Pancreas (tissue), 10 donors: ENCODE data around the gene CLTA. TPM values are rescaled to one million over a fixed set of nuclear protein-coding genes. Genes with fewer than 3 reads are reported as not detected.
A peak's percentile ranks its signal among the peaks of the same experiment; 100 is the strongest.
"Not testable (repeated sequence)": the region's sequence is repeated elsewhere in the genome, so short reads cannot be mapped to it uniquely, and the experiment has no call there.

ENCODE experiments used
- ATAC-seq, 4 donors: fragments of 200-7000 bp; cut with Tn5 transposase; one replicate each; pipeline versions ENCODE4 v1.8.0 to v1.9.1; 2020; ENCODE audit warnings: mild to moderate bottlenecking in 4 of 4, moderate library complexity in 4 of 4
- DNase-seq, 6 donors: peaks; one replicate each; pipeline ENCODE4 v3.0.0-alpha.2; 2020
- FAIRE-seq: peaks from 2 replicates; lab custom pipeline; 2012; peaks lifted over from hg19 to GRCh38; lab: Jason Lieb, UNC
- H3K27ac ChIP-seq, 4 donors: fragments of 200-600 bp; sonication (generic); 1 replicate in 3 of 4; 2 replicates in 1 of 4; pipeline versions ENCODE4 v1.5.0 to v1.8.0; 2020
- H3K27me3 ChIP-seq, 4 donors: fragments of 200-600 bp; one replicate each; pipeline ENCODE4 v1.8.0; 2021
- H3K36me3 ChIP-seq, 3 donors: fragments of 200-600 bp; sonication (generic) in 1 of 3; one replicate each; pipeline versions ENCODE4 v1.5.0 to v1.8.0; 2020 to 2021
- H3K4me1 ChIP-seq, 3 donors: fragments of 200-600 bp; one replicate each; pipeline ENCODE4 v1.8.0; 2021
- H3K4me3 ChIP-seq, 4 donors: fragments of 200-600 bp; sonication (generic) in 2 of 4; one replicate each; pipeline versions ENCODE4 v1.5.0 to v1.8.0; 2020 to 2021
- H3K9me3 ChIP-seq, 4 donors: fragments of 200-600 bp; one replicate each; pipeline ENCODE4 v1.8.0; 2021
- CTCF ChIP-seq, 4 donors: fragments of 200-600 bp; sonication (generic) in 3 of 4; IDR thresholded peaks; one replicate each; pipeline versions ENCODE4 v1.5.0 to v1.8.0; 2021; ENCODE audit warnings: antibody characterized with exemption in 4 of 4
- WGBS, 2 donors: extraction: QIAGEN DNeasy Blood & Tissue Kit; methylation state at CpG; one replicate each; pipeline ENCODE4 v1.1.7; 2013; 5-methylcytosine and 5-hydroxymethylcytosine counted together
- intact Hi-C, 3 donors: fragments of 100-400 bp; cut with DNase I; formaldehyde crosslinking; loops; one replicate each; pipeline versions ENCODE4 v1.11.1 to v1.14.2; 2022
- polyA plus RNA-seq, 2 donors: library from polyadenylated mRNA; stranded (reverse); fragments of 200-250 nt; gene quantifications; one replicate each; pipeline ENCODE4 v1.2.3, GENCODE V29; 2013
- total RNA-seq, 6 donors: library from RNA; stranded (reverse); fragmentation: NEBNext Ultra II Directional in 4 of 6; extraction: Animal tissue kit (Norgen Biotek cat#: 25700) in 4 of 6; gene quantifications; one replicate each; pipeline versions ENCODE4 v1.2.1 to v1.2.4, GENCODE V29; 2021 to 2023
- donor health status: healthy with polysubstance abuse.
- donor health status: DM: no; HTN: no; CAD: no; lungs with moderate emphysema.
- donor health status: DM: no; HTN: no; CAD: no.
- donor health status: control.
- donor health status: control.
- donor health status: Bipolar disorder and iron deficiency.
- donor health status: DM: yes; HTN: yes; CAD: no.
- donor health status: DM: no; HTN: no; CAD: no.
- donor health status: DM: no; HTN: no; CAD: no.
- donor health status: DM: yes; HTN: yes; CAD: no.

CLTA gene
- total and polyA plus RNA-seq, 8 donors, result 49.2 to 102 (median 77.7) TPM

GRCh38 chr9:36245906-36246305 is 55.2 kb downstream of the CLTA start:
- Histone ChIP-seq H3K4me3 (no peak overlapping the region), H3K4me1 (no peaks in the 10 kb centered on the region), H3K9me3 (no peaks in the 10 kb centered on the region), H3K36me3 (peaks cover 0 to 16% (median 3%) of the 10 kb centered on the region in 3 donors), H3K27me3 (no peaks in the 10 kb centered on the region), H3K27ac (no peak overlapping the region)
- TF ChIP-seq CTCF (IDR thresholded peaks at IDR 0.05), result no peak
- WGBS, 2 donors, result 89 to 92% methylated on average over 6 of the region's 6 CpGs
- no peak for FAIRE-seq
- no peak for DNase-seq
- no peak for ATAC-seq
- intact Hi-C loops, result loop anchor here in 1 of 3 donors (10.0 kb wide), 1 partner anchor 79 kb away; no protein-coding TSS in a partner anchor

- FAIRE-seq (no peak), ATAC-seq (no peak), DNase-seq (no peak)
- H3K36me3 ChIP-seq, result peaks cover 0 to 5% (median 3%) of the 10 kb centered on the region in 3 donors
- 82 to 86% methylated on average over 3 of the region's 3 CpGs for WGBS, 2 donors
- H3K9me3 ChIP-seq, result no peaks in the 10 kb centered on the region
- intact Hi-C loops, result loop anchor here in 1 of 3 donors (10.0 kb wide), 1 partner anchor 77 kb away; no protein-coding TSS in a partner anchor
- no peak for TF ChIP-seq CTCF (IDR thresholded peaks at IDR 0.05)
- no peaks in the 10 kb centered on the region for H3K4me1 ChIP-seq
- H3K4me3 ChIP-seq, result no peak overlapping the region
- H3K27me3 ChIP-seq, result no peaks in the 10 kb centered on the region
- no peak overlapping the region for H3K27ac ChIP-seq
These were observed 56.6 kb downstream of the CLTA start for GRCh38 chr9:36247356-36247755.

- not testable (repeated sequence) for H3K4me1 ChIP-seq, H3K27me3 ChIP-seq, FAIRE-seq, H3K4me3 ChIP-seq, H3K9me3 ChIP-seq, H3K27ac ChIP-seq, H3K36me3 ChIP-seq, DNase-seq
- WGBS, 2 donors, result 69 to 73% methylated on average over 8 of the region's 8 CpGs
- peak in 1 of 4 donors; percentile 13 for TF ChIP-seq CTCF (IDR thresholded peaks at IDR 0.05)
- intact Hi-C loops, result loop anchor here in 1 of 3 donors (10.0 kb wide), 1 partner anchor 77 kb away; no protein-coding TSS in a partner anchor
- ATAC-seq, result peak in 3 of 4 donors; percentile 75 to 79 (median 75)
These were observed 57.3 kb downstream of the CLTA start for GRCh38 chr9:36248061-36248460.

DNA sequence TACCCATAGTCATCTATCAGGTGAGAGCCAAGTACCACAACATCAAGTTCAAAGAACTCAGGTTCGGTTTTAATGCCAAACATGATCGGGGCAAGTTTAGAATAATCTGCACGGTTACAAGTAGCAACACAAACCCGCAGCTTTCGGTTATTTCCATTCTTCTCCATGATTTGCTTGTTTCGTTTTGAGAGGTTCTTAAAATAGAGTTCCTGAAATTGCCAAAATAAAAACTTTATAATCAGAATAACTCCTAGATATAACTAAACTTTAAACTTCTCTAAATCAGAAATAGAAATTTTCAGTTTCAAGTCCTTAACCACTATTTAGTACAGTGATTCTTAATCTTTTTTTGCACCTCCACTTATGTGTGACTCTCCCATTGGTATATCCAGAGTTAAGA is 58.5 kb downstream of the CLTA start:
- ATAC-seq, result no peak

More for the DNA sequence above, 58.5 kb downstream of the CLTA start:
- Histone ChIP-seq H3K4me1 (no peaks in the 10 kb centered on the region), H3K27ac (no peak overlapping the region), H3K4me3 (no peak overlapping the region), H3K27me3 (no peaks in the 10 kb centered on the region), H3K36me3 (peaks cover 0 to 4% (median 3%) of the 10 kb centered on the region in 3 donors), H3K9me3 (no peaks in the 10 kb centered on the region)
- DNase-seq, result no peak
- 90 to 91% methylated on average over 6 of the region's 6 CpGs for WGBS, 2 donors
- FAIRE-seq, result no peak
- TF ChIP-seq CTCF (IDR thresholded peaks at IDR 0.05), result no peak
- intact Hi-C loops, result loop anchor here in 1 of 3 donors (10.0 kb wide), 1 partner anchor 76 kb away; no protein-coding TSS in a partner anchor
